BLaER1 treated with 17β-estradiol and CSF1 and Interleukin-3, amounts not matched to agents 10 nM and 100 nM (cell line): ENCODE measurements around the gene UBE2E2.
A peak's percentile ranks its signal among the peaks of the same experiment; 100 is the strongest.

Experiments
- H3K27ac ChIP-seq, 11 experiments: shearing (Covaris generic); formaldehyde crosslinking; 2 replicates each; pipeline ENCODE4 v1.8.1; 2022
- H3K27me3 ChIP-seq, 11 experiments: shearing (Covaris generic); formaldehyde crosslinking; 2 replicates each; pipeline ENCODE4 v1.8.1; 2022
- H3K36me3 ChIP-seq, 11 experiments: shearing (Covaris generic); formaldehyde crosslinking; 2 replicates each; pipeline ENCODE4 v1.8.1; 2022
- H3K4me1 ChIP-seq, 10 experiments: shearing (Covaris generic); formaldehyde crosslinking; 2 replicates each; pipeline ENCODE4 v1.8.1; 2022
- H3K4me2 ChIP-seq, 11 experiments: shearing (Covaris generic); formaldehyde crosslinking; 2 replicates each; pipeline ENCODE4 v1.8.1; 2022
- H3K4me3 ChIP-seq, 10 experiments: shearing (Covaris generic); formaldehyde crosslinking; 2 replicates each; pipeline ENCODE4 v1.8.1; 2022
- H3K9ac ChIP-seq, 11 experiments: shearing (Covaris generic); formaldehyde crosslinking; 2 replicates each; pipeline ENCODE4 v1.8.1; 2022
- H3K9me3 ChIP-seq, 11 experiments: shearing (Covaris generic); formaldehyde crosslinking; replicated peaks in 1 of 11; 2 replicates each; pipeline ENCODE4 v1.8.1; 2022
- H4K20me1 ChIP-seq, 11 experiments: shearing (Covaris generic); formaldehyde crosslinking; 2 replicates each; pipeline ENCODE4 v1.8.1; 2022
- Cebpa-rat ChIP-seq, 11 experiments: shearing (Covaris generic); IDR thresholded peaks; 2 replicates each; pipeline ENCODE4 v1.8.1; 2022

Gene UBE2E2

GRCh38 chr3:23519314-23520208 is 316.4 kb downstream of the UBE2E2 start:
- Histone ChIP-seq H3K36me3 (peaks cover 0 to 12% (median 0%) of the 10 kb centered on the region in 11 experiments; a peak in 1 of 22 replicates), H3K9ac (no peak overlapping the region), H3K27ac (no peak overlapping the region), H3K27me3 (no peaks in the 10 kb centered on the region), H3K4me1 (peaks cover 0 to 11% (median 5%) of the 10 kb centered on the region in 10 experiments; a peak in 11 of 20 replicates), H3K4me2 (peak overlapping the region in 6 of 11 experiments; percentile 21 to 52 (median 39); a peak in 6 of 22 replicates), H3K4me3 (no peak overlapping the region), H3K9me3 (peaks cover 0 to 5% (median 0%) of the 10 kb centered on the region in 11 experiments; a peak in 2 of 22 replicates), H4K20me1 (no peaks in the 10 kb centered on the region; a peak in 1 of 22 replicates)
- no peak for TF ChIP-seq Cebpa-rat (IDR thresholded peaks at IDR 0.05)

GRCh38 chr3:23527326-23527725 is 324.2 kb downstream of the UBE2E2 start:
- Histone ChIP-seq H3K4me3 (no peak overlapping the region), H3K9me3 (no peaks in the 10 kb centered on the region; a peak in 1 of 22 replicates)

GRCh38 chr3:23533596-23533995 is 330.5 kb downstream of the UBE2E2 start:
- no peak overlapping the region for H3K4me3 ChIP-seq
- no peaks in the 10 kb centered on the region for H3K27me3 ChIP-seq
- no peak overlapping the region for H3K9ac ChIP-seq
- no peaks in the 10 kb centered on the region for H3K9me3 ChIP-seq
- H3K4me2 ChIP-seq, result no peak overlapping the region
- H3K27ac ChIP-seq, result no peak overlapping the region
- TF ChIP-seq Cebpa-rat (IDR thresholded peaks at IDR 0.05), result no peak
- peaks cover 0 to 6% (median 0%) of the 10 kb centered on the region in 10 experiments; a peak in 3 of 20 replicates for H3K4me1 ChIP-seq
- peaks cover 0 to 37% (median 0%) of the 10 kb centered on the region in 11 experiments; a peak in 6 of 22 replicates for H3K36me3 ChIP-seq
- peaks cover 0 to 6% (median 0%) of the 10 kb centered on the region in 11 experiments; a peak in 1 of 22 replicates for H4K20me1 ChIP-seq

More at GRCh38 chr3:23527326-23527725, 324.2 kb downstream of the UBE2E2 start:
- H3K4me1 ChIP-seq, result peaks cover 0 to 6% (median 0%) of the 10 kb centered on the region in 10 experiments; a peak in 3 of 20 replicates
- TF ChIP-seq Cebpa-rat (IDR thresholded peaks at IDR 0.05), result no peak
- H3K27ac ChIP-seq, result no peak overlapping the region
- peaks cover 0 to 5% (median 0%) of the 10 kb centered on the region in 11 experiments; a peak in 1 of 22 replicates for H4K20me1 ChIP-seq
- no peak overlapping the region for H3K4me2 ChIP-seq
- no peaks in the 10 kb centered on the region for H3K27me3 ChIP-seq
- H3K9ac ChIP-seq, result no peak overlapping the region
- H3K36me3 ChIP-seq, result peaks cover 0 to 4% (median 0%) of the 10 kb centered on the region in 11 experiments; a peak in 1 of 22 replicates

- H3K9ac ChIP-seq, result no peak overlapping the region
- peaks cover 0 to 6% (median 0%) of the 10 kb centered on the region in 11 experiments; a peak in 1 of 22 replicates for H4K20me1 ChIP-seq
- H3K27me3 ChIP-seq, result no peaks in the 10 kb centered on the region
- H3K4me1 ChIP-seq, result peaks cover 0 to 5% (median 0%) of the 10 kb centered on the region in 10 experiments; a peak in 3 of 20 replicates
- no peak for TF ChIP-seq Cebpa-rat (IDR thresholded peaks at IDR 0.05)
- H3K27ac ChIP-seq, result no peak overlapping the region
- H3K4me2 ChIP-seq, result no peak overlapping the region
- peaks cover 0 to 37% (median 0%) of the 10 kb centered on the region in 11 experiments; a peak in 6 of 22 replicates for H3K36me3 ChIP-seq
- no peaks in the 10 kb centered on the region for H3K9me3 ChIP-seq
- H3K4me3 ChIP-seq, result no peak overlapping the region
Observed at GRCh38 chr3:23533996-23534395, 330.9 kb downstream of the UBE2E2 start.

GRCh38 chr3:23537101-23537551 is 334.0 kb downstream of the UBE2E2 start:
- Histone ChIP-seq H3K27ac (no peak overlapping the region), H3K4me2 (no peak overlapping the region), H3K36me3 (peaks cover 0 to 42% (median 0%) of the 10 kb centered on the region in 11 experiments; a peak in 6 of 22 replicates), H3K4me1 (no peaks in the 10 kb centered on the region), H3K9ac (no peak overlapping the region), H4K20me1 (peaks cover 0 to 3% (median 0%) of the 10 kb centered on the region in 11 experiments; a peak in 1 of 22 replicates), H3K27me3 (no peaks in the 10 kb centered on the region), H3K9me3 (no peaks in the 10 kb centered on the region), H3K4me3 (no peak overlapping the region)
- TF ChIP-seq Cebpa-rat (IDR thresholded peaks at IDR 0.05), result no peak

GRCh38 chr3:23539185-23539584 is 336.1 kb downstream of the UBE2E2 start:
- H3K4me3 ChIP-seq, result no peak overlapping the region
- peaks cover 0 to 21% (median 0%) of the 10 kb centered on the region in 11 experiments; a peak in 3 of 22 replicates for H3K36me3 ChIP-seq
- no peak overlapping the region for H3K9ac ChIP-seq
- no peaks in the 10 kb centered on the region for H4K20me1 ChIP-seq
- H3K27ac ChIP-seq, result no peak overlapping the region
- no peaks in the 10 kb centered on the region for H3K9me3 ChIP-seq
- TF ChIP-seq Cebpa-rat (IDR thresholded peaks at IDR 0.05), result no peak
- no peaks in the 10 kb centered on the region for H3K27me3 ChIP-seq
- H3K4me1 ChIP-seq, result no peaks in the 10 kb centered on the region
- H3K4me2 ChIP-seq, result no peak overlapping the region

GRCh38 chr3:23540600-23540999 is 337.5 kb downstream of the UBE2E2 start:
- H3K4me3 ChIP-seq, result no peak overlapping the region
- no peak overlapping the region for H3K27ac ChIP-seq
- H4K20me1 ChIP-seq, result no peaks in the 10 kb centered on the region
- no peak overlapping the region for H3K4me2 ChIP-seq
- no peaks in the 10 kb centered on the region for H3K27me3 ChIP-seq
- H3K36me3 ChIP-seq, result peaks cover 0 to 7% (median 0%) of the 10 kb centered on the region in 11 experiments; a peak in 2 of 22 replicates
- H3K9me3 ChIP-seq, result no peaks in the 10 kb centered on the region
- no peaks in the 10 kb centered on the region for H3K4me1 ChIP-seq
- H3K9ac ChIP-seq, result no peak overlapping the region
- no peak for TF ChIP-seq Cebpa-rat (IDR thresholded peaks at IDR 0.05)

GRCh38 chr3:23542079-23542478 is 339.0 kb downstream of the UBE2E2 start:
- TF ChIP-seq Cebpa-rat (IDR thresholded peaks at IDR 0.05), result no peak
- no peaks in the 10 kb centered on the region for H3K9me3 ChIP-seq
- H3K27me3 ChIP-seq, result no peaks in the 10 kb centered on the region
- H3K4me2 ChIP-seq, result no peak overlapping the region
- H3K4me3 ChIP-seq, result no peak overlapping the region
- H3K4me1 ChIP-seq, result no peaks in the 10 kb centered on the region
- H3K27ac ChIP-seq, result no peak overlapping the region
- H3K9ac ChIP-seq, result no peak overlapping the region
- H3K36me3 ChIP-seq, result peaks cover 0 to 5% (median 0%) of the 10 kb centered on the region in 11 experiments; a peak in 1 of 22 replicates
- H4K20me1 ChIP-seq, result no peaks in the 10 kb centered on the region

DNA sequence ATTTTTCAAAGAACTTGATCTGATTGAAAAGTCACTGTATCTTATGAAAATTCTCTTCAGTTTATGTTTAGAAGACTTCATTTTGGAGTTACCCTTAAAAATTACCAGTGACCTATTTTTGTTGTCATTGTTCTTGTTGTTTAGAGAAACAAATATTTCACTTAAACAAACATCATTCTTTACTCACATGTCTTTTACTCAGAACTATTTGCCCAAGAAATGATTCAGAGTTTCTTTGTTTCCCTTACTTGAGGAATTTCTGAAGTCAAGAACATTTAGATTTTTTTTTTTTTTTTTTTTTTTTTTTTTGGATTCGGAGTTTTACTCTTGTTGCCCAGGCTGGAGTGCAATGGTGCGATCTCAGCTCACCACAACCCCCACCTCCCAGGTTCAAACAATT is 343.1 kb downstream of the UBE2E2 start:
- H3K4me3 ChIP-seq, result no peak overlapping the region
- no peaks in the 10 kb centered on the region for H3K9me3 ChIP-seq
- no peak for TF ChIP-seq Cebpa-rat (IDR thresholded peaks at IDR 0.05)
- H3K4me1 ChIP-seq, result no peaks in the 10 kb centered on the region
- H4K20me1 ChIP-seq, result no peaks in the 10 kb centered on the region
- no peak overlapping the region for H3K4me2 ChIP-seq
- H3K9ac ChIP-seq, result no peak overlapping the region
- H3K36me3 ChIP-seq, result peaks cover 0 to 5% (median 0%) of the 10 kb centered on the region in 11 experiments; a peak in 1 of 22 replicates
- H3K27ac ChIP-seq, result no peak overlapping the region
- no peaks in the 10 kb centered on the region for H3K27me3 ChIP-seq
